ENCODE measurements around the gene TMEM94. TPM values are rescaled to one million over a fixed set of nuclear protein-coding genes. Genes with fewer than 3 reads are reported as not detected.

The TMEM94 gene
- total and polyA plus RNA-seq, 5 donors from 2014 or later: 4.0 to 94.7 (median 7.1) TPM

- Mint-ChIP-seq H3K9me3 (no peaks in the 10 kb centered on the region), H3K27me3 (no peaks in the 10 kb centered on the region), H3K36me3 (peaks cover 4% of the 10 kb centered on the region), H3K4me1 (peaks cover 0 to 3% (median 0%) of the 10 kb centered on the region in 4 donors), H3K27ac (no peak overlapping the region), H3K4me3 (no peak overlapping the region)
- no peak overlapping the region for H3K27ac ChIP-seq (ENCODE audit: insufficient read depth, low read length, poor library complexity, severe bottlenecking)
- no peaks in the 10 kb centered on the region for H3K9me3 ChIP-seq (ENCODE audit: control insufficient read depth in 2 of 2, low read length in 2 of 2)
- no peak for DNase-seq
- H3K36me3 ChIP-seq (ENCODE audit: control insufficient read depth, insufficient read depth, low read length): peaks cover 18% of the 10 kb centered on the region
- H3K27me3 ChIP-seq (ENCODE audit: control insufficient read depth, insufficient read depth, low read length): no peaks in the 10 kb centered on the region
- no peaks in the 10 kb centered on the region for H3K4me1 ChIP-seq (ENCODE audit: control insufficient read depth, insufficient read depth, low read length, poor library complexity, severe bottlenecking)
- ATAC-seq (ENCODE audit: low read depth in 2 of 2): no peak
- no peak overlapping the region for H3K4me3 ChIP-seq (ENCODE audit: low read depth, low read length)
Observed at GRCh38 chr17:75502072-75502720, 45.8 kb downstream of the TMEM94 start.

GRCh38 chr17:75502721-75503329 is 46.4 kb downstream of the TMEM94 start:
- ATAC-seq (ENCODE audit: low read depth in 2 of 2) (no peak), DNase-seq (no peak)
- Histone ChIP-seq H3K36me3 (ENCODE audit: control insufficient read depth, insufficient read depth, low read length) (peaks cover 15% of the 10 kb centered on the region), H3K4me3 (ENCODE audit: low read depth, low read length) (no peak overlapping the region), H3K27ac (ENCODE audit: insufficient read depth, low read length, poor library complexity, severe bottlenecking) (no peak overlapping the region), H3K4me1 (ENCODE audit: control insufficient read depth, insufficient read depth, low read length, poor library complexity, severe bottlenecking) (no peaks in the 10 kb centered on the region), H3K9me3 (ENCODE audit: control insufficient read depth in 2 of 2, low read length in 2 of 2) (no peaks in the 10 kb centered on the region), H3K27me3 (ENCODE audit: control insufficient read depth, insufficient read depth, low read length) (no peaks in the 10 kb centered on the region)
- H3K27me3 Mint-ChIP-seq: no peaks in the 10 kb centered on the region
- H3K4me3 Mint-ChIP-seq: no peak overlapping the region
- H3K9me3 Mint-ChIP-seq: no peaks in the 10 kb centered on the region
- no peaks in the 10 kb centered on the region for H3K36me3 Mint-ChIP-seq
- no peak overlapping the region for H3K27ac Mint-ChIP-seq
- no peaks in the 10 kb centered on the region for H3K4me1 Mint-ChIP-seq

- no peaks in the 10 kb centered on the region for H3K36me3 Mint-ChIP-seq
- H3K4me3 ChIP-seq (ENCODE audit: low read depth, low read length): no peak overlapping the region
- no peaks in the 10 kb centered on the region for H3K4me1 Mint-ChIP-seq
- no peak overlapping the region for H3K27ac ChIP-seq (ENCODE audit: insufficient read depth, low read length, poor library complexity, severe bottlenecking)
- DNase-seq (no peak), ATAC-seq (ENCODE audit: low read depth in 2 of 2) (no peak)
- H3K9me3 Mint-ChIP-seq: no peaks in the 10 kb centered on the region
- H3K27me3 Mint-ChIP-seq: no peaks in the 10 kb centered on the region
- H3K4me1 ChIP-seq (ENCODE audit: control insufficient read depth, insufficient read depth, low read length, poor library complexity, severe bottlenecking): no peaks in the 10 kb centered on the region
- no peak overlapping the region for H3K4me3 Mint-ChIP-seq
- no peaks in the 10 kb centered on the region for H3K27me3 ChIP-seq (ENCODE audit: control insufficient read depth, insufficient read depth, low read length)
- no peak overlapping the region for H3K27ac Mint-ChIP-seq
- no peaks in the 10 kb centered on the region for H3K9me3 ChIP-seq (ENCODE audit: control insufficient read depth in 2 of 2, low read length in 2 of 2)
- peaks cover 8% of the 10 kb centered on the region for H3K36me3 ChIP-seq (ENCODE audit: control insufficient read depth, insufficient read depth, low read length)
Observed at GRCh38 chr17:75503337-75503950, 47.0 kb downstream of the TMEM94 start.

GRCh38 chr17:75503976-75504346 is 47.5 kb downstream of the TMEM94 start:
- ATAC-seq (ENCODE audit: low read depth in 2 of 2): peak in 1 of 2 donors; percentile 13
- Mint-ChIP-seq H3K27me3 (no peaks in the 10 kb centered on the region), H3K4me1 (no peaks in the 10 kb centered on the region)

GRCh38 chr17:75504347-75505151 is 48.1 kb downstream of the TMEM94 start:
- Histone ChIP-seq H3K27ac (ENCODE audit: insufficient read depth, low read length, poor library complexity, severe bottlenecking) (no peak overlapping the region), H3K36me3 (ENCODE audit: control insufficient read depth, insufficient read depth, low read length) (no peaks in the 10 kb centered on the region), H3K4me3 (ENCODE audit: low read depth, low read length) (no peak overlapping the region), H3K9me3 (ENCODE audit: control insufficient read depth in 2 of 2, low read length in 2 of 2) (no peaks in the 10 kb centered on the region), H3K27me3 (ENCODE audit: control insufficient read depth, insufficient read depth, low read length) (no peaks in the 10 kb centered on the region), H3K4me1 (ENCODE audit: control insufficient read depth, insufficient read depth, low read length, poor library complexity, severe bottlenecking) (no peaks in the 10 kb centered on the region)
- Mint-ChIP-seq H3K27ac (no peak overlapping the region), H3K27me3 (no peaks in the 10 kb centered on the region), H3K4me3 (no peak overlapping the region), H3K36me3 (no peaks in the 10 kb centered on the region), H3K9me3 (no peaks in the 10 kb centered on the region), H3K4me1 (no peaks in the 10 kb centered on the region)
- ATAC-seq (ENCODE audit: low read depth in 2 of 2) (peak in 1 of 2 donors; percentile 54), DNase-seq (peak in 2 of 3 donors; percentile 26 to 34)

More at GRCh38 chr17:75503976-75504346, 47.5 kb downstream of the TMEM94 start:
- Histone ChIP-seq H3K27me3 (ENCODE audit: control insufficient read depth, insufficient read depth, low read length) (no peaks in the 10 kb centered on the region), H3K9me3 (ENCODE audit: control insufficient read depth in 2 of 2, low read length in 2 of 2) (no peaks in the 10 kb centered on the region), H3K36me3 (ENCODE audit: control insufficient read depth, insufficient read depth, low read length) (peaks cover 3% of the 10 kb centered on the region), H3K27ac (ENCODE audit: insufficient read depth, low read length, poor library complexity, severe bottlenecking) (no peak overlapping the region), H3K4me3 (ENCODE audit: low read depth, low read length) (no peak overlapping the region), H3K4me1 (ENCODE audit: control insufficient read depth, insufficient read depth, low read length, poor library complexity, severe bottlenecking) (no peaks in the 10 kb centered on the region)
- Mint-ChIP-seq H3K4me3 (no peak overlapping the region), H3K36me3 (no peaks in the 10 kb centered on the region), H3K27ac (no peak overlapping the region), H3K9me3 (no peaks in the 10 kb centered on the region)
- no peak for DNase-seq

- no peaks in the 10 kb centered on the region for H3K27me3 ChIP-seq (ENCODE audit: control insufficient read depth, insufficient read depth, low read length)
- no peak overlapping the region for H3K4me3 ChIP-seq (ENCODE audit: low read depth, low read length)
- H3K9me3 Mint-ChIP-seq: no peaks in the 10 kb centered on the region
- no peaks in the 10 kb centered on the region for H3K36me3 Mint-ChIP-seq
- no peaks in the 10 kb centered on the region for H3K4me1 ChIP-seq (ENCODE audit: control insufficient read depth, insufficient read depth, low read length, poor library complexity, severe bottlenecking)
- no peaks in the 10 kb centered on the region for H3K36me3 ChIP-seq (ENCODE audit: control insufficient read depth, insufficient read depth, low read length)
- no peak overlapping the region for H3K4me3 Mint-ChIP-seq
- no peak overlapping the region for H3K27ac ChIP-seq (ENCODE audit: insufficient read depth, low read length, poor library complexity, severe bottlenecking)
- H3K27me3 Mint-ChIP-seq: no peaks in the 10 kb centered on the region
- no peaks in the 10 kb centered on the region for H3K4me1 Mint-ChIP-seq
- no peaks in the 10 kb centered on the region for H3K9me3 ChIP-seq (ENCODE audit: control insufficient read depth in 2 of 2, low read length in 2 of 2)
- no peak for ATAC-seq (ENCODE audit: low read depth in 2 of 2)
- no peak for DNase-seq
- H3K27ac Mint-ChIP-seq: no peak overlapping the region
Observed at GRCh38 chr17:75505152-75505409, 48.6 kb downstream of the TMEM94 start.

GRCh38 chr17:75505640-75506039 is 49.2 kb downstream of the TMEM94 start:
- Mint-ChIP-seq H3K9me3 (no peaks in the 10 kb centered on the region), H3K4me3 (no peak overlapping the region), H3K36me3 (no peaks in the 10 kb centered on the region), H3K27me3 (no peaks in the 10 kb centered on the region), H3K4me1 (no peaks in the 10 kb centered on the region), H3K27ac (no peak overlapping the region)
- H3K4me1 ChIP-seq (ENCODE audit: control insufficient read depth, insufficient read depth, low read length, poor library complexity, severe bottlenecking): no peaks in the 10 kb centered on the region
- no peak overlapping the region for H3K27ac ChIP-seq (ENCODE audit: insufficient read depth, low read length, poor library complexity, severe bottlenecking)
- H3K36me3 ChIP-seq (ENCODE audit: control insufficient read depth, insufficient read depth, low read length): no peaks in the 10 kb centered on the region
- DNase-seq: no peak
- no peak for ATAC-seq (ENCODE audit: low read depth in 2 of 2)
- no peaks in the 10 kb centered on the region for H3K27me3 ChIP-seq (ENCODE audit: control insufficient read depth, insufficient read depth, low read length)
- no peaks in the 10 kb centered on the region for H3K9me3 ChIP-seq (ENCODE audit: control insufficient read depth in 2 of 2, low read length in 2 of 2)
- H3K4me3 ChIP-seq (ENCODE audit: low read depth, low read length): no peak overlapping the region

All from CD4-positive, CD25-positive, alpha-beta regulatory T cell (primary cell).